Upper lobe of right lung (tissue), 1 donor: ENCODE measurements around the gene CCDC120. TPM values are rescaled to one million over a fixed set of nuclear protein-coding genes. Genes with fewer than 3 reads are reported as not detected.
A peak's percentile ranks its signal among the peaks of the same experiment; 100 is the strongest.

ENCODE experiments used
- ATAC-seq: fragments of 200-7000 bp; cut with Tn5 transposase; one replicate; pipeline ENCODE4 v1.9.1; 2020; ENCODE audit warnings: mild to moderate bottlenecking, moderate library complexity
- DNase-seq: peaks from one replicate; pipeline ENCODE4 v3.0.0-alpha.2; 2020
- H3K27ac ChIP-seq: fragments of 200-600 bp; one replicate; pipeline ENCODE4 v1.8.0; 2022
- H3K27me3 ChIP-seq: fragments of 200-600 bp; one replicate; pipeline ENCODE4 v1.8.0; 2022; ENCODE audit warnings: mild to moderate bottlenecking
- H3K36me3 ChIP-seq: fragments of 200-600 bp; one replicate; pipeline ENCODE4 v1.8.0; 2022
- H3K4me1 ChIP-seq: fragments of 200-600 bp; one replicate; pipeline ENCODE4 v1.8.0; 2022
- H3K4me3 ChIP-seq: fragments of 200-600 bp; one replicate; pipeline ENCODE4 v1.8.0; 2022; ENCODE audit warnings: mild to moderate bottlenecking
- H3K9me3 ChIP-seq: fragments of 200-600 bp; one replicate; pipeline ENCODE4 v1.8.0; 2022
- intact Hi-C: fragments of 100-400 bp; cut with DNase I; formaldehyde crosslinking; loops from one replicate; pipeline ENCODE4 v1.11.0; 2022
- total RNA-seq: library from RNA; stranded (reverse); fragmentation: NEBNext Ultra II Directional; extraction: Animal tissue kit (Norgen Biotek cat#: 25700); gene quantifications from one replicate; pipeline ENCODE4 v1.2.1, GENCODE V29; 2021
- TF ChIP-seq, protein P1 (sequence below): fragments of 200-600 bp; IDR thresholded peaks from one replicate; pipeline ENCODE4 v1.8.0; 2022; ENCODE audit warnings: antibody characterized with exemption
- donor health status: DM: no; HTN: yes; CAD: no; lungs with severe emphysema.

The CCDC120 gene
- total RNA-seq, 1 donor from 2014 or later, result 10.8 TPM

DNA sequence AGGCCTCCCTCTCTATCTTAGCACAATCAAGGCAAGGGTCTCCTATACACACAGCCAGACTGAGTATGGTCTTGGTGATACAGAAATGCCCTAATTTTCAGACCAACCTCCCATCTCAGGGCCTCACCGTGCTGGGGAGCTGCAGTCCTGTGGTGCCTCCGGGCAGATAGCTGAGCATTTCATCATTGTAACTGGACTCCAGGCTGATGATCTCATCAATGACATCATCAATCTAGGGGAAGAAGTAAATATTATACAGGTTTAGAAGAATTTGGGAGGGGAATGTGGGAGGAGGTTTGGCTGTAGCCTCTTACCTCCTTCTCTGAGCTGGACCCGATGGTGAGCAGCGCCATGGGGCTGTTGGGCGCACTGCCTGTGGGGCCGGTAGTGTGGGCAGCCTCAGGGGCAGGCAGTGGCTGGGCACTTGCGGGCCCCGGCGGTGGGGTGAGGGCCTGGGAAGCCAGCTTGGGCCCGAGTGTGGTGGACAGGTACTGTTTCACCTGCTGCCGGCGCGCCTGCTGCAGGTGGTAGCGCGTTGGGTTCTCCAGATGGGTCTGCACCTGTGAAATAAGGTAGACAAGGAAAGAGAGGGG, 20.8 kb upstream of the CCDC120 start:
- H3K36me3 ChIP-seq, result peaks cover 50% of the 10 kb centered on the region
- H3K27me3 ChIP-seq, result no peaks in the 10 kb centered on the region
- ATAC-seq (no peak), DNase-seq (no peak)
- no peak overlapping the region for H3K27ac ChIP-seq
- no peaks in the 10 kb centered on the region for H3K9me3 ChIP-seq
- intact Hi-C loops, result no loop called here
- TF ChIP-seq, protein P1, sequence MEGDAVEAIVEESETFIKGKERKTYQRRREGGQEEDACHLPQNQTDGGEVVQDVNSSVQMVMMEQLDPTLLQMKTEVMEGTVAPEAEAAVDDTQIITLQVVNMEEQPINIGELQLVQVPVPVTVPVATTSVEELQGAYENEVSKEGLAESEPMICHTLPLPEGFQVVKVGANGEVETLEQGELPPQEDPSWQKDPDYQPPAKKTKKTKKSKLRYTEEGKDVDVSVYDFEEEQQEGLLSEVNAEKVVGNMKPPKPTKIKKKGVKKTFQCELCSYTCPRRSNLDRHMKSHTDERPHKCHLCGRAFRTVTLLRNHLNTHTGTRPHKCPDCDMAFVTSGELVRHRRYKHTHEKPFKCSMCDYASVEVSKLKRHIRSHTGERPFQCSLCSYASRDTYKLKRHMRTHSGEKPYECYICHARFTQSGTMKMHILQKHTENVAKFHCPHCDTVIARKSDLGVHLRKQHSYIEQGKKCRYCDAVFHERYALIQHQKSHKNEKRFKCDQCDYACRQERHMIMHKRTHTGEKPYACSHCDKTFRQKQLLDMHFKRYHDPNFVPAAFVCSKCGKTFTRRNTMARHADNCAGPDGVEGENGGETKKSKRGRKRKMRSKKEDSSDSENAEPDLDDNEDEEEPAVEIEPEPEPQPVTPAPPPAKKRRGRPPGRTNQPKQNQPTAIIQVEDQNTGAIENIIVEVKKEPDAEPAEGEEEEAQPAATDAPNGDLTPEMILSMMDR, result no peak
- no peak overlapping the region for H3K4me3 ChIP-seq
- peaks cover 20% of the 10 kb centered on the region for H3K4me1 ChIP-seq

DNA sequence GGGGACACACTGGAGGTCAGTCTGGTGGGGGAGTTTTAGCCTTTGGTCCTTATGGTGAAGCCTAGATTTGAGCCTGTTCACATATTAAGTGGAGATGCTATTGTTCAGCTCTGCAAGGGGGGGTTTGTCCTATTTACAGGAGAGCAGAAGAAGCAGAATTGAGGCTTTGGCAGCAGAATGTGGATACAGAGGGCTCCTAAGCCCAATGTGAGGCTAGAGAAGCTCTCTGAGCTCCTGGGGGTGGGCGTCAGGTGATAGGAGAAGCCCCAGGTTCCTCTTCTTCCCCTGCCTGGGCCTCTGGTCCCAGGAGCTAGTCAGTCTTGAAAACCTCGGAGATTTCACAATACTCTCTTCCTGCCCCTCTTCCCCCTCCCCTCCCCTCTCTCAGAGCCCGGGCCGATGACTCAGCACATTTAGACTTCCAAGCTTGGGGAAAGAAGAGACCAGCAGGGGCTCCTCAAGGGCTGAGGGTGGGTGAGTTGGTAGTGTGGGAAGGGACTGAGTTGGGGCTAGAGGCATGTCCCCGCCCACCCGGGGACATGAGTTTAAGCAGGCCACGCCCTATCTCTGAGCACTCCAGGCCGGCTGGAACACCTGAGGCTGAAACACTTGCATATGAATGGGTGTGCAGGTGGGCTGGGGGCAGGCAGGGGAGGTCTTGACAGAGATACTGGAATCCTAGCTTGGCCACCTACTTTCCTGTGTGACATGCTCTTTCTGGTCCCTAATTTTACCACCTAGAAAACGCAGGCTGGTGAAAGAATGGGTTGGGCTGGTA, 19.0 kb upstream of the CCDC120 start:
- Histone ChIP-seq H3K4me1 (peaks cover 20% of the 10 kb centered on the region), H3K27me3 (no peaks in the 10 kb centered on the region), H3K9me3 (no peaks in the 10 kb centered on the region), H3K4me3 (peak overlapping the region; percentile 75), H3K36me3 (peaks cover 32% of the 10 kb centered on the region), H3K27ac (peak overlapping the region; percentile 65)
- DNase-seq (peak; percentile 81), ATAC-seq (peak; percentile 44)
- intact Hi-C loops, result no loop called here
- TF ChIP-seq, protein P1, result no peak

DNA sequence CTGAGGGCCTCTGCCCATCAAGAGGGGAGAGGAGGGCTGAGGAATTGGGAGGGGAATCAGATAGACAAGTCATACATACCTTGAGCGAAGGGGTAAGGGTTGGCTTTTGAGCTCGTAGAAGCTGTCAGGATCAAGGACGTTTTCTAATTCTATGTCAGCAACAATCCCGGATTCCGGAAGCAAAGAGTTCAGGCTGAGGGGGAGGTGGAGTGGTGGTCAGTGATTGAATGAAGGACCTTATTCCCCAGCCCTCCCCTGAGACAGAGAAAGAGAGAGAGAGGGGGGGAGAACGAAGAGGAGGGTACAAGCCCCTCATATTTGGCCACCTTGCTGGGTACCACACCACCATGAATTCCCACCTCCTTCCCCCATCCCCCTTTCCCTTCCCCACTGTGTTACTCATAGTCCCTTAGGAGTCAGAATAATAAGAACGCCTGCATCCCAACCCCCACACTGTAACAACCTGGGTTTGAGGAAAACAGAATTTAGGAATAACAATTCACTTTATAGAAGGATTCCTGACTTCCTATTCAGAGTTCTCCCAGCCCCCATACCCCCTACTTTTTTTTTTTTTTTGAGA, 18.3 kb upstream of the CCDC120 start:
- H3K4me1 ChIP-seq, result peaks cover 20% of the 10 kb centered on the region
- no peaks in the 10 kb centered on the region for H3K9me3 ChIP-seq
- H3K27me3 ChIP-seq, result no peaks in the 10 kb centered on the region
- ATAC-seq, result no peak
- intact Hi-C loops, result no loop called here
- DNase-seq, result no peak
- H3K36me3 ChIP-seq, result peaks cover 29% of the 10 kb centered on the region
- H3K27ac ChIP-seq, result peak overlapping the region; percentile 60
- H3K4me3 ChIP-seq, result peak overlapping the region; percentile 75
- TF ChIP-seq, protein P1, result no peak

DNA sequence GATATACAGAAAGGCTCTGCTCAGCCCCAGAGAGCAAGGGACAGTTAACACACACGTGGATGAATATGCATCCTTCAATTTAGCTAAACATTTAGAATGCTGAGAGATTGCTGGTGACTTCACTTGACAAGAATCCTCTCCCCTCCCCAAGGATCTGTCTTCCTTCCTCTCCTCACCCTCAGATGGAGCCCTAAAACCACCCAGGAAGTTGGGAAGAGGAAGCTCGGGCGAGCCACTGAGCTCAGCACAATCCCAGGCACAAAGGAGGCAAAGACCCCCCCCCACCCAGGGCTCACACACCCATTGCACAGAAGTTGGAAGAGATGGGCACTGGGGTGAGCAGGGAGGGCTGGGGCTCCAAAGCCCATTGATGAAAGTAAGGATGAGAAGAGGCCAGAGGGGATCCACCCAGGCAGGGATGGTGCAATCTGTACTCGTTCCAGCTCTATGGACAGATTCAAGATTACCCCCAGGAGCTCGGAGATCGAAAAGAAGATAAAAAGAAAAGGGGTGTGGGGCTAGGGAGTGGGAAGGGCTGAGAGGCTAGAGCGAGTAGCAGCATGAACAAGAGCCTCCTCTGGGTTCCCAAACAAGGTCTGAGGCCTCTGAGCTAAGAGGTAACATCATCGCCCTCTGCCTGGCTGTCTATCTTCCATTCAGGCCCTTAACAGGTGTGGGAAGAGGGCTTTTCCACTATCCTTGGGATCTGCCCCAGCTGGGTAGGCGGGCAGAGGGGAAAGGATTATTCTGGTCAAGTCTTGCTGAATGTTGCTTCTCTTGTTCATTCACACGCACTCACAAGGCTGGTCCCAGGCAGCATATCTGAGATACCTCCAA, 16.8 kb upstream of the CCDC120 start:
- no peak for DNase-seq
- no peaks in the 10 kb centered on the region for H3K9me3 ChIP-seq
- peak overlapping the region; percentile 96 for H3K27ac ChIP-seq
- H3K4me1 ChIP-seq, result peaks cover 20% of the 10 kb centered on the region
- TF ChIP-seq, protein P1, result no peak
- intact Hi-C loops, result no loop called here
- no peak for ATAC-seq
- peak overlapping the region; percentile 75 for H3K4me3 ChIP-seq
- peaks cover 24% of the 10 kb centered on the region for H3K36me3 ChIP-seq
- no peaks in the 10 kb centered on the region for H3K27me3 ChIP-seq

DNA sequence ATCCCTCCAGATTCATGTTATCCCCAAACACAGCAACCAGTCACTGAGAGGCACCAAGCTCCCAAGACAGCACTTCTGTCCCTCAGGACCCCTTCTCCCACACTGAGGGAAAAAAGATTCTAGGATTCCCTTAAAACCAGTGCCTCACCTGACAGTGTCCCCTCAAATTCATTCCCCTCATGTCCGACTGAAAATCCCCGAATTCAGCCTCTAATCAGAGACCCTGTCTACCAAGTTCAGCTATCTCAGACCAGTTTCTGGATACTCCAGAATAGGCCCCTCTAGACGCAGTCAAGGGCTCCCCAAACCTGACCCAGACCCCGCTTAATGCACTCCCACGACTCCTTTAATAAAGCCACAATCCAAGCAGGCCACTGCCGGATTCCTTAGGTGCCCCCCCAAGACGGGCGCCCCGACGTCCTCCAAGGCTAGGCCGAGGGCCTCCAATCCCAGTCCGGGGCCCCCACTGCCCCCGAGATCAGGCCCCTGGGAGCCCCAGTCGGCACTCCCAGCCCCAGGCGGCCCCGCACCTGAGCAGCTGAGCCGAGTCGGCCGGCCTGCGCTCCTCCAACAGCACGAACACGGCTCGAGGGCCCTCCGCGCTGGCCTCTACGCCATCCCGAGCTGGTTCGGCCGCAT, 16.1 kb upstream of the CCDC120 start:
- no peak for ATAC-seq
- peaks cover 16% of the 10 kb centered on the region for H3K36me3 ChIP-seq
- H3K4me3 ChIP-seq, result peak overlapping the region; percentile 75
- H3K4me1 ChIP-seq, result peaks cover 20% of the 10 kb centered on the region
- TF ChIP-seq, protein P1, result no peak
- intact Hi-C loops, result no loop called here
- H3K27me3 ChIP-seq, result no peaks in the 10 kb centered on the region
- H3K27ac ChIP-seq, result peak overlapping the region; percentile 96
- DNase-seq, result no peak
- no peaks in the 10 kb centered on the region for H3K9me3 ChIP-seq
